Measurements from ENCODE around the gene LCT.
A peak's percentile ranks its signal among the peaks of the same experiment; 100 is the strongest.
"Not testable (repeated sequence)": the region's sequence is repeated elsewhere in the genome, so short reads cannot be mapped to it uniquely, and the experiment has no call there.

Gene LCT

DNA sequence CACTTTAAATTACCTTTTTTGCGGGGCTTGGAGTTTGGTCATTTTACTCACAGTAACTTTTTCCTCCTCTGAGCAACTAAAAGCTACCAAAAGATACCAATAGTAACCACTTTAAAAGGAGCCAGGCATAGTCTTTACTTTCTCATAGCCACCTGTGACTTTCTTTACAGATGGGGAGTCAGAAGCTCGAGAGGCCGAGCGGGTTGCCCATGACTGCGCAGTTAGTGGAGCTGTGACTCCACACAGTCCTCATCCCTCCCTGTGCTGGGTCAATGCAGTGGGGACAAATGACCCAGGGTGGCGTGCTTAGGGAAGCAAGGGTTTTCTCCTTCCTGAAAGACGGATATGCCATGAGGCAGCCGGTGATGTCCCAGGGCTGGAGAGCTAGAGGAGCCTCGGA is 11.9 kb downstream of the LCT start:
- Mint-ChIP-seq H3K27ac (no peak overlapping the region), H3K27me3 (no peaks in the 10 kb centered on the region), H3K4me1 (ENCODE audit: low read depth in 2 of 2) (peaks cover 4 to 5% of the 10 kb centered on the region in 2 donors), H3K4me3 (no peak overlapping the region), H3K9me3 (peaks cover 0 to 3% of the 10 kb centered on the region in 2 donors), H3K36me3 (ENCODE audit: insufficient read depth) (no peaks in the 10 kb centered on the region)
- ATAC-seq (replicated peaks) (no peak), DNase-seq (no peak)

DNA sequence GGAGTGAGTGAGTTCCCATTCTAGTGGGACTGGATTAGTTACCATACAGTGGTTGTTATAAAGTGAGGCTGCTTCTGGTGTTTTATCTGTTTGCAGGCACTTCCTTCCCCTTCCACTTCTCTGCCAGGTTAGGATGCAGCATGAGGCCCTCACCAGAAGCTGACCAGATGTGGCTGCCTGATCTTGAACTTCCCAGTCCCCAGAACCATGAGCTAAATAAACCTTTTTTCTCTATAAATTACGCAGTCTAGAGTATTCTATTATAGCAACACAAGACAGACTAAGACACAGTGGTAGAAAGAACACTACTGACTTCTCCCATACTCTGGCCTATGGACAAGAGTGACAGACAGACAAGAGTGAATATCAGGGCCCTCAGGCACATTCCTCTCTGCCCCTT is 14.1 kb downstream of the LCT start:
- Mint-ChIP-seq H3K27ac (no peak overlapping the region), H3K36me3 (ENCODE audit: insufficient read depth) (no peaks in the 10 kb centered on the region), H3K9me3 (peaks cover 0 to 3% of the 10 kb centered on the region in 2 donors), H3K27me3 (no peaks in the 10 kb centered on the region), H3K4me3 (no peak overlapping the region), H3K4me1 (ENCODE audit: low read depth in 2 of 2) (peaks cover 9 to 11% of the 10 kb centered on the region in 2 donors)
- DNase-seq (no peak), ATAC-seq (replicated peaks) (no peak)

DNA sequence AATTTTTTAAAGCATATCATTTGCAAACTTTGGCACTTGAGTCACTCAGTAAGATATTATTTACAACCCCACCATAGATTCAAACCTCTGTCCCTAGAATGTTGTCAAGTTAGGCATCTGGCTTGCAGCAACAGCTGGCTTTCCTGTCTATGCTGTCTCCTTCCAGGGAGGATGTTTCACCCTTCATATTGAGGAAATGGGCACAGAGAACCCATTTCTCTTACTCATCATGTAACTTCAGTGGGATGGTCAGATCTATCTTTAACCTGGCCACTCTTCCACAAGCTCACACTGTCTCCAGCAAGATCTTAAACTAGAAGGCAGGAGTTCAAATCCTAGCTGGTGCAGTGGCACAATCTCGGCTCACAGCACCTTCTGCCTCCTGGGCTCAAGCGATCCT is 15.8 kb downstream of the LCT start:
- H3K36me3 Mint-ChIP-seq (ENCODE audit: insufficient read depth) = no peaks in the 10 kb centered on the region
- no peak for ATAC-seq (replicated peaks)
- H3K27ac Mint-ChIP-seq = no peak overlapping the region
- no peaks in the 10 kb centered on the region for H3K27me3 Mint-ChIP-seq
- no peak for DNase-seq
- H3K4me1 Mint-ChIP-seq (ENCODE audit: low read depth in 2 of 2) = peaks cover 9 to 11% of the 10 kb centered on the region in 2 donors
- H3K4me3 Mint-ChIP-seq = no peak overlapping the region
- peaks cover 0 to 3% of the 10 kb centered on the region in 2 donors for H3K9me3 Mint-ChIP-seq

DNA sequence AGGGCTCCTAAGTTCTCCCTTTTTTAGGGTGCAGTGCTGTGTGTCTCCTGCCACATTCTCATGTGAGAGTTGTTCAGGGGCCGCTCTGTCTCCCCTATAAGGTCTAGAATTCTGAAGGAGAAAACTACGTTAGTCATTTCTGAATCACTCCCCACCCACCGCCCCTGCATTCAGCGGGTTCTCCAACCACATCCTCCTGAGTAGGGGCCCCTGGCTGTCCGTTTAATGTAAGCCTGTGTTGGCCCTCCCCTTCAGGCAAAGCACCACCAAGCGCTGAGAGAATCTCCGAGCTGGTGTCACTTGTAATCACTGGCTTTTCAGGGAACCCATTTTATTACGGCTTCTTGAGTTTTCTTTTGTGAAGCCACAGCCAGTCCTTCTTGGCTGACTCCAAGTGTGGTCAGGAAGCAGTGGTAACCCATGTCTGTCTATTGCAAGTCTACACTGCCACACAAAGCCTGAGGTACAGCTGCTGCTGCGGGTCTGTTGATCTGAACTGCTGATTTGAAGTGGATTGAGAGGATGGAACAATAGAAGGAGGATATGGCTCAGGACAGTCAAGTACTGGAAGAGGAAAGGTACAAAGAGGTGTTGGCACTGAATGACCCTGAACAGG is 16.9 kb downstream of the LCT start:
- ATAC-seq (replicated peaks) = peak; percentile 90
- DNase-seq = peak; percentile 21 to 49 (median 28)
- H3K4me1 Mint-ChIP-seq (ENCODE audit: low read depth in 2 of 2) = peaks cover 9 to 11% of the 10 kb centered on the region in 2 donors
- H3K27me3 Mint-ChIP-seq = no peaks in the 10 kb centered on the region
- H3K9me3 Mint-ChIP-seq = peaks cover 0 to 3% of the 10 kb centered on the region in 2 donors
- peak overlapping the region in 1 of 2 donors; percentile 5 for H3K27ac Mint-ChIP-seq
- H3K4me3 Mint-ChIP-seq = peak overlapping the region; percentile 11 to 47
- H3K36me3 Mint-ChIP-seq (ENCODE audit: insufficient read depth) = no peaks in the 10 kb centered on the region

DNA sequence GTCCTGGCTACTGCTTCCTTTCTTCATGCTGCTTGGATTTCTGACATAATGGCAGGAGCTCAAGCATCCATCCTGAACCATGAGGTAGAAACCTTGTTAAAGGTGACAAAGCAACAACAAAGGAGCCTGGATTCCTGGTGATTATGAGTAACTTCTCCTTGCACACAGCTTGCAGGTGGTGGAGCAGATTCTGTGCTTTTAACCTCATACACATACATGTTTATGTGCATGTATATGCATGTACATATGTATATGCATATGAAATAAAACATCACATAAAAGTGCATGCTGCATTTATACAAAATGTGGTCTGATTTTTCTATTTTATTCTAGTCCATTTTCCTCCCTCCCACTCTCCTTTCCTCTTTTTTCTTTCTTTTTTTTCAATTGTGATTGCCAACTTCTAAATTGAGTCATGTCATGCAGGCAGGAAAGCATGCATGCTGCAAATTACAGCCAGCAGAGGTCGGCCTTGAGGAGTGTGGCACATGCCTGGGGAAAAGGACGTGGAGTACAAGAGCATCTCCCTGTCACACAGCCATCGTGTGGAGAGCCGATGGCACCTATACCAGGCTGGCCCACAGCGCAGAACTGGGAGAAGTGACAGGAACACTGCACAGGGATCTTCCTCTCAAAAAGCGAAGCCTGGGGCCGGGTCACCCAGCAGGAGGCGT is 17.9 kb downstream of the LCT start:
- ATAC-seq (replicated peaks) = no peak
- Mint-ChIP-seq H3K27ac (no peak overlapping the region), H3K4me3 (peak overlapping the region; percentile 11 to 15)

DNA sequence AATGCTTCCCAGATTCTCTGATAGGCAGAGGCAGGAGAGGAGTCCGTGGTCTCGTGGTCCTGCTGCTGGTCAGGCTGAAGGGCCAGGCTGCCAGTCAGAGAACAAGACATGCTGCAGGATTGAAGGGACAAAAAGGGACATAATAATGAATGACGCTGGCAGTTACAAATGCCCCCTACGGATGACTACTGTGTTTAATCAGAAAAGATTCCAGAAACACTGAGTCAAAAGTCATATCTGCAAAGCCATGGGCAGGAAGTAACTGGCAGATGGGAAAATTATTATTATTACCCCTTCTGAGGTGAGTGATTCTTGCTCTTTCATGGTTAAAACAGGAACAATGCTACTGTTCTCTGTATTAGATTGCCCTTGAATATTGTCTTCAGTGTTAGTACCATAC is 19.0 kb downstream of the LCT start:
- no peak overlapping the region for H3K27ac Mint-ChIP-seq
- H3K36me3 Mint-ChIP-seq (ENCODE audit: insufficient read depth) = no peaks in the 10 kb centered on the region
- no peak overlapping the region for H3K4me3 Mint-ChIP-seq
- peaks cover 9 to 11% of the 10 kb centered on the region in 2 donors for H3K4me1 Mint-ChIP-seq (ENCODE audit: low read depth in 2 of 2)
- no peaks in the 10 kb centered on the region for H3K27me3 Mint-ChIP-seq
- DNase-seq (no peak), ATAC-seq (replicated peaks) (no peak)
- H3K9me3 Mint-ChIP-seq = no peaks in the 10 kb centered on the region

More for the DNA sequence above, 17.9 kb downstream of the LCT start:
- peaks cover 0 to 3% of the 10 kb centered on the region in 2 donors for H3K9me3 Mint-ChIP-seq
- H3K27me3 Mint-ChIP-seq = no peaks in the 10 kb centered on the region
- no peaks in the 10 kb centered on the region for H3K36me3 Mint-ChIP-seq (ENCODE audit: insufficient read depth)
- DNase-seq = no peak
- H3K4me1 Mint-ChIP-seq (ENCODE audit: low read depth in 2 of 2) = peaks cover 9 to 11% of the 10 kb centered on the region in 2 donors

DNA sequence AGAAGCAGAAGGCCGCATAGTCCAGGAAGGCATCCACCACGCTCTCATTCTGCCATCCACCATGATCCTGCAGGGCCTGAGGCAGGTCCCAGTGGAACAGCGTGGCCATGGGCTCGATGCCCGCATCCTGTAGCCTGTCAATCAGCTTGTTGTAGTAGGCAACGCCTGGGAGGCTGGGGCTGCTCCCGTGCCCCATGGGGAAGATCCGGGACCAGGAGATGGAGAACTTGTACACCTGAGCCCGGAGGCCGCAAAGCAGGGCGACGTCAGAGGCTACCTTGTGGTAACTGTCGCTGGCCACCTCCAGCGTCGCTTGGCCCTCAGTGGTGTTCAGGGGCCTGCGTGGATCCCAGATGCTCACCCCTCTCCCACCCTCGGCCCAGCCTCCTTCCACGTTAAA is 19.5 kb downstream of the LCT start:
- no peaks in the 10 kb centered on the region for H3K36me3 Mint-ChIP-seq (ENCODE audit: insufficient read depth)
- DNase-seq (no peak), ATAC-seq (replicated peaks) (no peak)
- H3K9me3 Mint-ChIP-seq = no peaks in the 10 kb centered on the region
- H3K27ac Mint-ChIP-seq = no peak overlapping the region
- no peak overlapping the region for H3K4me3 Mint-ChIP-seq
- H3K4me1 Mint-ChIP-seq (ENCODE audit: low read depth in 2 of 2) = peaks cover 9 to 11% of the 10 kb centered on the region in 2 donors
- no peaks in the 10 kb centered on the region for H3K27me3 Mint-ChIP-seq

DNA sequence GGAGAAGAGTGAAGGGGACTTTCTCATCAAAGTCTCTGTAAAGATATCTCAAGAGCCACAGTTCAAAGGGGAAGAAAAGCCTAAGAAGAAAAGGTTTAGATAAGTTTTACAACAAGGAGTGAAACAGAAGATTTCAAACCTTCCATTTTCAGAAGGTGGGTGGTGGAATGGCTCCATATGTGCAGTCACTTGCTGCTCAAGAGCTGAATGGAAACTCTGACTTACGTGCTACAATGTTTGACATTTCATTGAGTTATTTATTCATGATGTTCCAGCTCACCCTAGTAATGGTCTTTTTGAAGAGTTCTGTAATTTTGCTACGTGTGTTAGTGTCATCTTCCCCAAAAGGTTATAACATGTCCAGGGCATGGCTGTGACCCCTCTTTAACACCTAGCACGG is 21.7 kb downstream of the LCT start:
- ATAC-seq (replicated peaks) (no peak), DNase-seq (no peak)
- H3K4me1 Mint-ChIP-seq (ENCODE audit: low read depth in 2 of 2) = peaks cover 6 to 8% of the 10 kb centered on the region in 2 donors
- H3K9me3 Mint-ChIP-seq = no peaks in the 10 kb centered on the region
- no peaks in the 10 kb centered on the region for H3K36me3 Mint-ChIP-seq (ENCODE audit: insufficient read depth)
- no peak overlapping the region for H3K4me3 Mint-ChIP-seq
- no peaks in the 10 kb centered on the region for H3K27me3 Mint-ChIP-seq
- H3K27ac Mint-ChIP-seq = no peak overlapping the region

DNA sequence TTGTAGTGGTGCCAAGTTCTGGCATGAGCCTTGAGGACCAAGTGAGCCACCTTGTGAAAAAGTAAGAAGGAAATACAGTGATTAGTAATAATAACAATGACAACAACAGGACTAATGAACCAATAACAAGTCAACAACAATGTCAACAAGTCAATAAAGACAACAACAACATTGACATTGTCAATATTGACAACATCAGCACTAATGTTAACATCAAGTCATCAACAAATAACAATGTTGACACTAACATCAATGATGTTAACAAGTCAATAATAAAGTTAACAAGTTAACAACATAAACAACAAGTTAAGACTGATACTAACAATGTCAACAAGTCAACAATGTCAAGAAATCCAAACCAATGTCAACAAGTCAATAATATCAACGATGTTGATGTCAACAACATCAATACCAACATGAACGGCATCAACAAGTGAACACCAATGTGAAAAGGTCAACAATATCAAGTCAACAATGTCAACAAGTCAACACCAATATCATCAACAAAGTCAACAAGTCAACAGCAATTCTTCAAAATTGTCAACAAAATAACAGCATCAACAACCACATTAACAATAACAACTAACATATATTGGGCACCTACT is 24.0 kb downstream of the LCT start:
- ATAC-seq (replicated peaks) = no peak

DNA sequence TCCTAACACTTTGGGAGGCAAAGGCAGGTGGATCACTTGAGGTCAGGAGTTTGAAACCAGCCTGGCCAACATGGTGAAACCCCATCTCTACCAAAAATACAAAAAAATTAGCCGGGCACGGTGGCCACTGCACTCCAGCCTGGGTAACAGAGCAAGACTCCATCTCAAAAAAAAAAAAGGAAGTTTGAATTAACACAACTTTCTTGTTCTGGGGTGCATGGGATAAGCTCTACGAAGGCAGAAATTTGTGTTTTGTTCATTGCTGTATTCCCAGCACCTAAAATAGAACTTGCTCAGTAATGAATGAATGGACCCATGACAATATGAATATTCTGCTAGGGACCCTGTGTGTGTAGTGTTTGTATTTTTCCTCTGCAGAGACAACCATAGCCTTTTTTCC is 29.1 kb downstream of the LCT start:
- not testable (repeated sequence) for H3K27me3 Mint-ChIP-seq; DNase-seq; H3K9me3 Mint-ChIP-seq; H3K27ac Mint-ChIP-seq; ATAC-seq (replicated peaks); H3K4me1 Mint-ChIP-seq (ENCODE audit: low read depth in 2 of 2); H3K36me3 Mint-ChIP-seq (ENCODE audit: insufficient read depth); H3K4me3 Mint-ChIP-seq

More for the DNA sequence above, 24.0 kb downstream of the LCT start:
- Mint-ChIP-seq H3K27me3 (peaks cover 0 to 10% of the 10 kb centered on the region in 2 donors), H3K4me3 (no peak overlapping the region), H3K9me3 (no peaks in the 10 kb centered on the region), H3K27ac (no peak overlapping the region), H3K4me1 (ENCODE audit: low read depth in 2 of 2) (no peaks in the 10 kb centered on the region), H3K36me3 (ENCODE audit: insufficient read depth) (no peaks in the 10 kb centered on the region)
- DNase-seq = no peak

DNA sequence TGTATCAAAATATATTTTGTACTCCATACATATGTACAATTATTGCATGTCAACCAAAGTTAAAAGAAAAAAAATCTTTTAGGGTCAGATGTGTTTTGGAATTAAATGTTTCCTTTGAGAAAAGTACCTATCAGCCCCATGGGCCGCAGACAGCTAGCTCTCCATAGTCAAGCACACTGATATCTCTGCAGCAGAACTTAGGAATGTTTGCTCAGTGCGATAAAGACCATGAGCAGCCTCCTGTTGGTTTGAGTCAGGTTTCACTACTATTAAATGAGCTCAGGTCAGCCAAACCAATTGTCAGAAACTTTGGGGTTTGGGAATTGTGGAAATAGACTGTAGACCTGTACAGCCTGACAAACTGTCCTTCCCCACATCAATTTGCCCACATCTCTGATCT is 33.7 kb downstream of the LCT start:
- Mint-ChIP-seq H3K9me3 (peaks cover 0 to 3% of the 10 kb centered on the region in 2 donors), H3K36me3 (ENCODE audit: insufficient read depth) (no peaks in the 10 kb centered on the region), H3K27me3 (peaks cover 0 to 3% of the 10 kb centered on the region in 2 donors), H3K27ac (no peak overlapping the region), H3K4me3 (no peak overlapping the region), H3K4me1 (ENCODE audit: low read depth in 2 of 2) (no peaks in the 10 kb centered on the region)
- no peak for DNase-seq
- ATAC-seq (replicated peaks) = no peak

DNA sequence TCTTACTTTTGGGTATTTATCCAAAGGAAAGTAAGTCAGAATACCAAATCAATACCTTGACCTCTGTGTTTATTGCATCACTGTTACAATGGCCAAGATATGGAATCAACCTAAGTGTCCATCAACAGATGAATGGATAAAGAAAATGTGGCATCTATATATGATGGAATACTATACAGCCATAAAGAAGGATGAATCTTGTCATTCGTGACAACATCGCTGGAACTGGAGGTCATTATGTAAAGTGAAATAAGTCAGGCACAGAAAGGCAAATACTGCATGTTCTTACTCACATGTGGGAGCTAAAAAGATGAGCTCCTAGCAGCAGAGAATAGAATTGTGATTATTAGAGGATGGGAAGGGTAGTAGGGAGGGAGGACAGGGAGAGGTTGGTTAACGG is 34.6 kb downstream of the LCT start:
- Mint-ChIP-seq H3K36me3 (ENCODE audit: insufficient read depth) (no peaks in the 10 kb centered on the region), H3K27me3 (no peaks in the 10 kb centered on the region), H3K4me3 (no peak overlapping the region), H3K4me1 (ENCODE audit: low read depth in 2 of 2) (peaks cover 3% of the 10 kb centered on the region in 2 donors), H3K27ac (no peak overlapping the region), H3K9me3 (peaks cover 0 to 3% of the 10 kb centered on the region in 2 donors)
- no peak for ATAC-seq (replicated peaks)
- no peak for DNase-seq

DNA sequence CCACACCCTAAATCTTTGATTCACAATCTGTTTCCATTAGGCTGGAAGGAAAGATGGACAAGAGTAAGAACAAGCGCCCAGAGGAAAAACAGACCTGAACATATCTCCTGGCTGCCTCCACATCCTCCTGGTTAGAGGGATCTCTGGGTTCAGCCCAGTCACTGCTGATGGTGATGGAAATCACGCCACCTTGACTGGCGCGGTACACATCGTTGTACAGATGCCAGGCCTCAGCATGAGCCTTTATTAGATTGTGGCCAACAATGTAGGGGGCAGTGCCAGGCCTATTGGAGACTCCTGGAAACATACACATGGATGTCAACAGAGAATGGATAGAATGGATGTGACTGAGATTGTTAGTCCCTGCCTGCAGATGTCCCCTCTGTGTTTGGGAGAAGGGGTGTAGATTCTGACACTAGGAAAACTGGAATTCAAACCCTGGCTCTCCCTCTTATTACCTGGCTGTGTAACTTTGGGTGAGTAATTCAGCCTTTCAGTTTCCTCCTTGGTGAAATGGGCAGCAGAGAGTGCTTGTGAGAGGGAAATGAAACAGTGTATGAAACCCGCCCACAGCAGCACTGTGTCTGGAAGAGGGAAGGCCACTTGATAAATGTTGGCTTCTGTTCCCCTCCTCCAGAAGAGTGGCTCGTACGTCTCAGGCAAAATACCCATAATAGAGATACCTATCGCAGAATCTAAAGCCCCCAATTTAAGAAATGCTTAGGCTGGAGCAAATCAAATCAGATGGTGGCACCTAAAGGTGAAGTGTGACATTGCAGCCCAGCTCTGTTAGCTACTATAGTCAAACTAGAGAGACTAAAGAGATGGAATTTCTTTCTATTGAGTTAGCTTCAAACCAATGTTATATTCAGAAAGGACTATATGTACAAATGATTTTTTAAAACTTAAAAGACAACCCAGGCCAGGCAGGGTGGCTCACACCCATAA is 36.2 kb downstream of the LCT start:
- ATAC-seq (replicated peaks) = no peak
- H3K4me1 Mint-ChIP-seq (ENCODE audit: low read depth in 2 of 2) = peaks cover 4% of the 10 kb centered on the region in 2 donors

More for the DNA sequence above, 36.2 kb downstream of the LCT start:
- Mint-ChIP-seq H3K4me3 (no peak overlapping the region), H3K36me3 (ENCODE audit: insufficient read depth) (no peaks in the 10 kb centered on the region), H3K9me3 (peaks cover 0 to 3% of the 10 kb centered on the region in 2 donors), H3K27me3 (no peaks in the 10 kb centered on the region), H3K27ac (no peak overlapping the region)
- no peak for DNase-seq

Data from effector memory CD8-positive, alpha-beta T cell (primary cell).